Osteoblast (primary cell): ENCODE results near the gene ANAPC16. TPM values are rescaled to one million over a fixed set of nuclear protein-coding genes. Genes with fewer than 3 reads are reported as not detected.

ENCODE experiments used
- DNase-seq: peaks from one replicate; pipeline ENCODE4 v3.0.0; 2011; ENCODE audit warnings: low spot score, mixed read lengths; ENCODE audit not compliant: insufficient read length; ENCODE audit errors: missing footprints
- H2AFZ ChIP-seq: 2 replicates; pipeline ENCODE4 v1.6.0; 2011; ENCODE audit warnings: mild to moderate bottlenecking, low read length
- H3K27ac ChIP-seq: 2 replicates; pipeline ENCODE4 v1.5.1; 2011; ENCODE audit warnings: mild to moderate bottlenecking, low read depth, low read length, moderate library complexity
- H3K27me3 ChIP-seq: 2 replicates; pipeline ENCODE4 v1.6.0; 2012; ENCODE audit warnings: mild to moderate bottlenecking, control low read depth, inconsistent platforms, low read length, moderate library complexity; ENCODE audit not compliant: insufficient read depth
- H3K36me3 ChIP-seq: 2 replicates; pipeline ENCODE4 v1.5.1; 2011; ENCODE audit warnings: mild to moderate bottlenecking, low read length, control low read depth, moderate library complexity; ENCODE audit not compliant: insufficient read depth
- H3K4me1 ChIP-seq: 2 replicates; pipeline ENCODE4 v1.5.1; 2011; ENCODE audit warnings: mild to moderate bottlenecking, low read length, control low read depth, moderate library complexity; ENCODE audit not compliant: insufficient read depth
- H3K4me2 ChIP-seq: 2 replicates; pipeline ENCODE4 v1.6.0; 2011; ENCODE audit warnings: mild to moderate bottlenecking, low read length; ENCODE audit not compliant: insufficient read depth
- H3K4me3 ChIP-seq: fragments of 200-600 bp; sonication (generic); 3 replicates; pipeline ENCODE4 v1.5.1; 2012; ENCODE audit warnings: mild to moderate bottlenecking, low read length, inconsistent platforms; ENCODE audit not compliant: insufficient read depth
- H3K79me2 ChIP-seq: 2 replicates; pipeline ENCODE4 v1.6.0; 2012; ENCODE audit warnings: mild to moderate bottlenecking, low read length, control low read depth, inconsistent platforms; ENCODE audit not compliant: insufficient read depth
- H3K9me3 ChIP-seq: 2 replicates; pipeline ENCODE4 v1.5.1; 2011; ENCODE audit warnings: low read depth, low read length, control low read depth
- H4K20me1 ChIP-seq: 2 replicates; pipeline ENCODE4 v1.6.0; 2012; ENCODE audit warnings: mild to moderate bottlenecking, low read length, control low read depth; ENCODE audit not compliant: insufficient read depth
- total RNA-seq: library from RNA; depleted of rRNA; stranded (reverse); fragments of >200 nt; gene quantifications from 2 replicates; pipeline ENCODE4 v1.2.3, GENCODE V29; 2012
- TF ChIP-seq, protein P1 (sequence below): IDR thresholded peaks from 2 replicates; pipeline ENCODE4 v1.5.1; 2011; ENCODE audit warnings: mild to moderate bottlenecking, low read depth, low read length, moderate library complexity; ENCODE audit errors: extremely low read depth

Gene ANAPC16
- total RNA-seq, 1 donor, result 50.7 TPM

DNA sequence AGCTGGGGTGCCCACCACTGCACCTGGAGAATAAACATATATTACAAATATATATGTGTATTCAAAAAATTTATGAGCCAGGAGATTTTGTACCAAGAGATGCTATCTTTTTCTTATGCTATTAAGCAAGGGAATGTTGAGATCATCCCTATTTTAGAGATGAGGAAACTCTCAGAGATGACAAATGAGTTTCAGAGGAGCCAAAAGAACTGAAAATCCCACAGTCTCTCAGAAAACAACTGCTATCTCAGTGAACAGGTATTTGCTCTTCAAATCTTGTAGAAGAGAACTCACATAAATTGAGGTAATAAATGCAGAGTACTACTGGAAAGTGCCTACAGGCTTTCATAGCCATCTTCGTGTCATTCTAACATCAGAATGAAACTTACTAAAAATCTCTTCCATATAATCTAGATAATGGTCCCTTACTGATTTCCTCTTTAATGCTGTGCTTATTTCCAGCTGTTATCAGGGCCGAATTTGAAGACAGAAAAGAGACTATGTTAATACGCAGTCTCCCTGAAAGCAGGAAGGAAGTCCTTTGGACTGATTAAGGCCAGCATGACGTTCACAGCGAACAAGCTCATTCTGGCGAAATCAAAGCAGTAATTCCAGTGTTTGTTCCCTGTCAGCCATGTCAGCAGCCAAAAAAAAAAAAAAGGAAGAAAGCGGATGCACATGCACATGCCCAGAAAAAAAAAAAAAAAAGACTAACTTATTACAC lies 29.4 kb upstream of the ANAPC16 start:
- Histone ChIP-seq H3K36me3 (no peaks in the 10 kb centered on the region), H3K27me3 (no peaks in the 10 kb centered on the region), H3K27ac (no peak overlapping the region), H3K79me2 (no peaks in the 10 kb centered on the region), H3K9me3 (no peaks in the 10 kb centered on the region), H4K20me1 (no peaks in the 10 kb centered on the region), H3K4me2 (no peak overlapping the region), H2AFZ (no peak overlapping the region), H3K4me3 (no peak overlapping the region), H3K4me1 (no peaks in the 10 kb centered on the region)
- TF ChIP-seq, protein P1, sequence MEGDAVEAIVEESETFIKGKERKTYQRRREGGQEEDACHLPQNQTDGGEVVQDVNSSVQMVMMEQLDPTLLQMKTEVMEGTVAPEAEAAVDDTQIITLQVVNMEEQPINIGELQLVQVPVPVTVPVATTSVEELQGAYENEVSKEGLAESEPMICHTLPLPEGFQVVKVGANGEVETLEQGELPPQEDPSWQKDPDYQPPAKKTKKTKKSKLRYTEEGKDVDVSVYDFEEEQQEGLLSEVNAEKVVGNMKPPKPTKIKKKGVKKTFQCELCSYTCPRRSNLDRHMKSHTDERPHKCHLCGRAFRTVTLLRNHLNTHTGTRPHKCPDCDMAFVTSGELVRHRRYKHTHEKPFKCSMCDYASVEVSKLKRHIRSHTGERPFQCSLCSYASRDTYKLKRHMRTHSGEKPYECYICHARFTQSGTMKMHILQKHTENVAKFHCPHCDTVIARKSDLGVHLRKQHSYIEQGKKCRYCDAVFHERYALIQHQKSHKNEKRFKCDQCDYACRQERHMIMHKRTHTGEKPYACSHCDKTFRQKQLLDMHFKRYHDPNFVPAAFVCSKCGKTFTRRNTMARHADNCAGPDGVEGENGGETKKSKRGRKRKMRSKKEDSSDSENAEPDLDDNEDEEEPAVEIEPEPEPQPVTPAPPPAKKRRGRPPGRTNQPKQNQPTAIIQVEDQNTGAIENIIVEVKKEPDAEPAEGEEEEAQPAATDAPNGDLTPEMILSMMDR, result no peak
- no peak for DNase-seq

DNA sequence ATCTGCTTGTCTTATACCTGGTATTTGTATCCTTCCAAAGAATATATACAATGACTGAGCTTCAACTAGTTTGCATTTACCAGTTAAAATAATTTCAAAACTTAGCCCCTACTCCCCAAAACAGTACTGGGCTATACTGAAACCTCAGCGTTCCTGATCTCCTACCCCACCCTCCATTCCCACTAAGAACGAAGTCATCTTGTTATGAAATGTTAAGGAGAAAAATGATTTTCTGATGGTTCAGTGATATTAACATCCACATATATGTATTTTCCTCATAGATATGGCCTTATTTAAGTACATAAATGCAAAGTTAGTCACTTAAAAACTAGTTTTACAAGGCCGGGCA lies 28.9 kb upstream of the ANAPC16 start:
- Histone ChIP-seq H3K9me3 (no peaks in the 10 kb centered on the region), H4K20me1 (no peaks in the 10 kb centered on the region), H2AFZ (no peak overlapping the region), H3K27ac (no peak overlapping the region), H3K36me3 (no peaks in the 10 kb centered on the region), H3K4me3 (no peak overlapping the region), H3K4me1 (no peaks in the 10 kb centered on the region), H3K27me3 (no peaks in the 10 kb centered on the region), H3K79me2 (no peaks in the 10 kb centered on the region), H3K4me2 (no peak overlapping the region)
- TF ChIP-seq, protein P1, result no peak
- no peak for DNase-seq

DNA sequence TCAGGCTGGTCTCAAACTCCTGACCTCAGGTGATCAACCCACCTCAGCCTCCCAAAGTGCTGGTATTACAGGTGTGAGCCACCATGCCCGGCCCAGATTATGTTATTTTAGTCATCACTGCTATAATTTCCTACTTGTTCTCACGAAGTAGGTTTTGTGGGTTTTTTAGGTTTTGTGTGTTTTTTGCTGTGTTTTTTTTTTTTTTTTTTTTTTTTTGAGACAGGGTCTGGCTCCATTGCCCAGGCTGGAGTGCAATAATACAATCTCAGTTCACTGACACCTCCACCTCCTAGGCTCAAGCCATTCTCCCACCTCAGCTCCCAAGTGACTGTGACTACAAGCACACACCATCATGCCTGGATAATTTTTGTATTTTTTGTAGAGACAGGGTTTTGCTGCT lies 20.9 kb upstream of the ANAPC16 start:
- DNase-seq, result no peak
- Histone ChIP-seq H3K4me3 (no peak overlapping the region), H3K27me3 (no peaks in the 10 kb centered on the region), H3K79me2 (no peaks in the 10 kb centered on the region), H3K9me3 (no peaks in the 10 kb centered on the region), H3K4me1 (no peaks in the 10 kb centered on the region), H4K20me1 (peaks cover 4% of the 10 kb centered on the region), H2AFZ (no peak overlapping the region), H3K4me2 (no peak overlapping the region), H3K36me3 (peaks cover 2% of the 10 kb centered on the region), H3K27ac (no peak overlapping the region)
- TF ChIP-seq, protein P1, result no peak

DNA sequence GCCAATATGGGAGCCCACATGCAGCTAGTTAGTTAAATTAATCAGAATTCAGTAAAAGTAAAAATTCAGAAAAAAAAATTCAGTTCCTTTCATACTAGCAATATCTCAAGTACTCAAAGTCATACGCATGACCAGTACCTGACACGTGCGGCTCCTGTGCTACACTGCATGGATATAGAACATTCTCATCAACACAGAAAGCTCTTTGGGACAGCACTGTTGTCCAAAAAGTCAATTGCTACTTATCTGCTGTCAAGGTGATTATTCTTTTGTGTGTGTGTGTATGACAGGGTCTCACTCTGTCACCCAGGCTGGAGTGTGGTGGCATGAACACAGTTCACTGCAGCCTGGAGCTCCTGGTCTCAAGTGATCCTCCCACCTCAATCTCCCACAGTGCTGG lies 14.9 kb upstream of the ANAPC16 start:
- peaks cover 16% of the 10 kb centered on the region for H3K4me1 ChIP-seq
- TF ChIP-seq, protein P1, result no peak
- DNase-seq, result no peak
- no peak overlapping the region for H3K4me3 ChIP-seq
- no peak overlapping the region for H3K4me2 ChIP-seq
- H3K27ac ChIP-seq, result no peak overlapping the region
- no peaks in the 10 kb centered on the region for H3K79me2 ChIP-seq
- no peaks in the 10 kb centered on the region for H3K9me3 ChIP-seq
- H2AFZ ChIP-seq, result no peak overlapping the region
- H3K27me3 ChIP-seq, result no peaks in the 10 kb centered on the region
- H3K36me3 ChIP-seq, result peaks cover 7% of the 10 kb centered on the region
- H4K20me1 ChIP-seq, result peaks cover 4% of the 10 kb centered on the region
